Fibroblast of lung (primary cell): Measurements from ENCODE around the gene FSTL3.

Experiments
- EZH2 ChIP-seq: IDR thresholded peaks from 2 replicates; pipeline ENCODE4 v1.5.1; 2012; ENCODE audit warnings: low read length, control low read depth, mild to moderate bottlenecking; ENCODE audit errors: missing control alignments
- TF ChIP-seq, protein P1 (sequence below), 2 donors: IDR thresholded peaks in 1 of 2; conservative IDR thresholded peaks in 1 of 2; 1 replicate in 1 of 2; 2 replicates in 1 of 2; pipeline ENCODE4 v1.5.1; 2011 to 2012; ENCODE audit warnings: low read length in 2 of 2, control low read depth in 1 of 2, inconsistent platforms in 1 of 2, low read depth in 1 of 2, mild to moderate bottlenecking in 1 of 2

DNA sequence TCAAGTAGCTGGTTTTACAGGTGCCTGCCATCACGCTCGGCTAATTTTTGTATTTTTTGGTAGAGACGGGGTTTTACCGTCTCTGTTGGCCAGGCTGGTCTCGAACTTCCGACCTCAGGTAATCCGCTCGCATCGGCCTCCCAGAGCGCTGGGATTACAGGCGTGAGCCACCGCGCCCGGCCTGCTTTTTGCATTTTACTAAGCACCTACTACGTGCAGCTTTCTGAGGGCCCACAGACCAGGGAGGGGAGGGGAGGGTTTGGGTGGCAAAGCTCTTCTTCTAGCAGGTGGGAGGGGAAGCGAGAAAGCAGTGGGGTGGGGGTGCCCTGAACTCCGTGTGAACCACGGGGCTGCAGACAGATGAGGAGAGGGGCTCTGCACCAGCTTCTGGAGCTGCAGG, 47.5 kb downstream of the FSTL3 start:
- TF ChIP-seq, protein P1, sequence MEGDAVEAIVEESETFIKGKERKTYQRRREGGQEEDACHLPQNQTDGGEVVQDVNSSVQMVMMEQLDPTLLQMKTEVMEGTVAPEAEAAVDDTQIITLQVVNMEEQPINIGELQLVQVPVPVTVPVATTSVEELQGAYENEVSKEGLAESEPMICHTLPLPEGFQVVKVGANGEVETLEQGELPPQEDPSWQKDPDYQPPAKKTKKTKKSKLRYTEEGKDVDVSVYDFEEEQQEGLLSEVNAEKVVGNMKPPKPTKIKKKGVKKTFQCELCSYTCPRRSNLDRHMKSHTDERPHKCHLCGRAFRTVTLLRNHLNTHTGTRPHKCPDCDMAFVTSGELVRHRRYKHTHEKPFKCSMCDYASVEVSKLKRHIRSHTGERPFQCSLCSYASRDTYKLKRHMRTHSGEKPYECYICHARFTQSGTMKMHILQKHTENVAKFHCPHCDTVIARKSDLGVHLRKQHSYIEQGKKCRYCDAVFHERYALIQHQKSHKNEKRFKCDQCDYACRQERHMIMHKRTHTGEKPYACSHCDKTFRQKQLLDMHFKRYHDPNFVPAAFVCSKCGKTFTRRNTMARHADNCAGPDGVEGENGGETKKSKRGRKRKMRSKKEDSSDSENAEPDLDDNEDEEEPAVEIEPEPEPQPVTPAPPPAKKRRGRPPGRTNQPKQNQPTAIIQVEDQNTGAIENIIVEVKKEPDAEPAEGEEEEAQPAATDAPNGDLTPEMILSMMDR (conservative IDR thresholded peaks at IDR 0.05 in 1 of 2, IDR thresholded peaks at IDR 0.05 in 1 of 2; ENCODE audit: low read depth in 1 of 2, low read length in 2 of 2), result no peak
- TF ChIP-seq EZH2, result no peak
